Neural crest cell (in vitro differentiated cells): ENCODE data around the gene KCNJ10. TPM values are rescaled to one million over a fixed set of nuclear protein-coding genes. Genes with fewer than 3 reads are reported as not detected.

Experiments
- DNase-seq: peaks from one replicate; pipeline ENCODE4 v3.0.0; 2021; ENCODE audit warnings: low read depth, mixed read lengths, low spot score
- H3K27ac Mint-ChIP-seq: one replicate; pipeline ENCODE4 v1.8.0; 2021; ENCODE audit warnings: mild to moderate bottlenecking, mixed read lengths; ENCODE audit not compliant: unreplicated experiment
- H3K27me3 Mint-ChIP-seq: 2 replicates; pipeline ENCODE4 v1.8.0; 2021; ENCODE audit warnings: low read depth, mild to moderate bottlenecking, mixed read lengths
- H3K36me3 Mint-ChIP-seq: 2 replicates; pipeline ENCODE4 v1.8.0; 2021; ENCODE audit warnings: low read depth, mild to moderate bottlenecking, mixed read lengths
- H3K4me1 Mint-ChIP-seq: 2 replicates; pipeline ENCODE4 v1.8.0; 2021; ENCODE audit warnings: mixed read lengths
- H3K4me3 Mint-ChIP-seq: one replicate; pipeline ENCODE4 v1.8.0; 2021; ENCODE audit warnings: mild to moderate bottlenecking, mixed read lengths
- H3K9me3 Mint-ChIP-seq: 2 replicates; pipeline ENCODE4 v1.8.0; 2021; ENCODE audit warnings: mixed read lengths
- CTCF ChIP-seq: fragments of 200-600 bp; sonication (generic); conservative IDR thresholded peaks from 2 replicates; pipeline ENCODE4 v1.5.0; 2021; ENCODE audit warnings: antibody characterized with exemption, mild to moderate bottlenecking
- total RNA-seq: library from RNA; stranded (reverse); gene quantifications from 2 replicates; pipeline ENCODE4 v1.2.1, GENCODE V29; 2021

KCNJ10 gene
- total RNA-seq, 1 donor from 2014 or later: 0.47 TPM

DNA sequence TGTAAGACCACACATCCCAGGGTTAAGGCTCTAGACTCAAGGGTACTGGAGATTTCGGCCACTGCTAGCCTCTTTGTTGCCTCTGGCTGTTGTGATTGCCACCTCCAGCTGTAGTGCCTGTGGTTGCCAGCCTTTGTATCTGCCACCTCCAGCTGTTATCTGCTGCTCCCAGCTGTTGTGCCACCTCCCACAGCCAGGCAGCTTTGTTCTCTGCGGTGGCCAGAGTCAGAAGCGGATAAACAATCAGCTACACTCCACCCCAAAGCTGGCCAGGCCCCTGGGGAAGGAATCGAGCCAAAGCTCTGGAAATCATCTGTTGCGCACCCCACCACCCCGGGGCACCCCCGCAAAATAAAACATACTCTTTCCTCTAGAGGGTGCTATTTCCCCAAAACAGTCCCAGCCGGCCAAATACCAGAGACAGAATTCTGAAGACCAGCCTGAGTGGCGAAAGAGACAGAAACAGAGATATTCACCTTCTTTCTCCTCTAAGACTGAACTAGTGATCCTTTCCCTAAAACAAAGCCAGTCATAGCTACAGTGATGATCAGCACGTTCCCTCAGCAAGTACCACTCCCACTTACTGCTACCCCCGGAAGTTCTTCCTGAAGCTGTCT is 23.4 kb downstream of the KCNJ10 start:
- Mint-ChIP-seq H3K4me3 (peak overlapping the region; percentile 43), H3K9me3 (peaks cover under 1% of the 10 kb centered on the region), H3K27me3 (peaks cover 57% of the 10 kb centered on the region), H3K27ac (no peak overlapping the region), H3K4me1 (peaks cover 38% of the 10 kb centered on the region), H3K36me3 (no peaks in the 10 kb centered on the region)
- no peak for DNase-seq
- TF ChIP-seq CTCF: peak; percentile 74

DNA sequence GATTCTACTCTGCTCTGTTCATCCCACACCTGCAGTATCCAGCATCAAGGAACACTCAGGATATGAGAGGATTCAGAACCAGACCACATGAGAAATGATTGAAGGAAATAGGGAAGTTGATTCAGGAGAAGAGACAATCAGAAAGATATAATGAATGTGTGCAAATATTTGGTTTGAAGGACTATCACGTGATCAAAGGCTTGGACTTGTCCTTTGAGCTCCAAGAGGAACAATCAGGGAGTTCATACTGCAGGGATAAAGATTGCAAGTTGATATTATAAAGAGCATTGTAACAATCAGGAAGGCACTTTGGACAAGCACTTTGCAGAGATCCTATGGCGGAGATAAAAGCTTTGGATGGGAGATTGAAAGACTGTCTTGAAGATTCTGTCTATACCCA is 24.3 kb downstream of the KCNJ10 start:
- no peak for TF ChIP-seq CTCF
- Mint-ChIP-seq H3K4me1 (peaks cover 33% of the 10 kb centered on the region), H3K27me3 (peaks cover 50% of the 10 kb centered on the region), H3K27ac (no peak overlapping the region), H3K36me3 (no peaks in the 10 kb centered on the region), H3K9me3 (no peaks in the 10 kb centered on the region), H3K4me3 (no peak overlapping the region)
- no peak for DNase-seq

DNA sequence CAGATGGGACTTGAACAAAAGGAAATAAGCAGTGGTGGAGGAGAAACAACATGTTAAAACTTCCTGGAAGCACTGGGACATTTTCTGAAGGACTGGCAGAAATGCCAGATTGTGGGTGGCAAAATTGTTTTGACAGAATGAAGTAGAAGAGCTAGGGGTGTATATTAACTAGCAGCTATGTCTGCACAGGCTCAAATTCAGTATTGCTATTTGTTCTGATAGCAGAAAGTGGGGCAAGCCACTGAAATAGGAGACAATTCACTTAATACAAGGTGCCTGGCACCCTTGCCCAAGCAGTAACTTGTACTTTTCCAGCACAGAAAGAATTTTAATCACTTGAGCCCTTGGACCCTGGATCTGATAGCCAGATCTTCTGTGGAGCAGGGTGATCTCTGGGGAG is 26.4 kb downstream of the KCNJ10 start:
- peaks cover 38% of the 10 kb centered on the region for H3K27me3 Mint-ChIP-seq
- H3K4me1 Mint-ChIP-seq: peaks cover 19% of the 10 kb centered on the region
- H3K4me3 Mint-ChIP-seq: no peak overlapping the region
- TF ChIP-seq CTCF: no peak
- DNase-seq: no peak
- no peaks in the 10 kb centered on the region for H3K9me3 Mint-ChIP-seq
- no peak overlapping the region for H3K27ac Mint-ChIP-seq
- H3K36me3 Mint-ChIP-seq: no peaks in the 10 kb centered on the region

GRCh38 chr1:160040476-160040875 is 29.5 kb downstream of the KCNJ10 start:
- no peak for TF ChIP-seq CTCF
- H3K36me3 Mint-ChIP-seq: no peaks in the 10 kb centered on the region
- H3K27me3 Mint-ChIP-seq: peaks cover 22% of the 10 kb centered on the region
- no peak for DNase-seq
- no peak overlapping the region for H3K4me3 Mint-ChIP-seq
- H3K27ac Mint-ChIP-seq: no peak overlapping the region
- no peaks in the 10 kb centered on the region for H3K4me1 Mint-ChIP-seq
- no peaks in the 10 kb centered on the region for H3K9me3 Mint-ChIP-seq

GRCh38 chr1:160032165-160032820 is 37.7 kb downstream of the KCNJ10 start:
- DNase-seq: no peak
- Mint-ChIP-seq H3K9me3 (no peaks in the 10 kb centered on the region), H3K36me3 (no peaks in the 10 kb centered on the region), H3K4me3 (peak overlapping the region; percentile 95), H3K4me1 (peaks cover 27% of the 10 kb centered on the region), H3K27ac (peak overlapping the region; percentile 95), H3K27me3 (peaks cover 30% of the 10 kb centered on the region)
- no peak for TF ChIP-seq CTCF
